Measurements from ENCODE around the gene AP1AR. TPM values are rescaled to one million over a fixed set of nuclear protein-coding genes. Genes with fewer than 3 reads are reported as not detected.

Gene AP1AR
- total RNA-seq, 2 experiments from 2014 or later: 3.7 to 4.8 TPM

GRCh38 chr4:112236040-112236439 is 4.5 kb downstream of the AP1AR start:
- ChIA-PET CTCF (interaction anchor here (0.7 to 5.6 kb wide), 3 partner anchors 22 to 1707 kb away, joined by 3 to 22 read pairs (median 11); no protein-coding TSS in a partner anchor), POLR2A (interaction anchor here (1.5 kb wide), 1 partner anchor 136 kb away, joined by 4 read pairs; no protein-coding TSS in a partner anchor)
- no peak overlapping the region for H3K27ac Mint-ChIP-seq
- Histone ChIP-seq H3K4me1 (ENCODE audit: insufficient read depth, low read length) (peaks cover 9% of the 10 kb centered on the region), H3K9me3 (ENCODE audit: control insufficient read depth in 1 of 2, insufficient read depth in 1 of 2, low read length in 2 of 2) (no peaks in the 10 kb centered on the region), H3K4me3 (ENCODE audit: low read length) (no peak overlapping the region), H3K27ac (ENCODE audit: low read depth in 1 of 2, low read length in 2 of 2) (no peak overlapping the region), H3K36me3 (ENCODE audit: insufficient read depth, low read length) (no peaks in the 10 kb centered on the region), H3K27me3 (ENCODE audit: control insufficient read depth in 1 of 2, insufficient read depth in 2 of 2, low read length in 2 of 2) (no peaks in the 10 kb centered on the region)
- H3K27me3 Mint-ChIP-seq: no peaks in the 10 kb centered on the region
- no peak for TF ChIP-seq CTCF (IDR thresholded peaks at IDR 0.05)
- H3K4me1 Mint-ChIP-seq (ENCODE audit: low read depth): peaks cover 68% of the 10 kb centered on the region
- ATAC-seq (ENCODE audit: poor library complexity) (no peak), DNase-seq (no peak)
- H3K36me3 Mint-ChIP-seq (ENCODE audit: low read depth): peaks cover 16% of the 10 kb centered on the region
- H3K4me3 Mint-ChIP-seq: no peak overlapping the region
- H3K9me3 Mint-ChIP-seq: no peaks in the 10 kb centered on the region
- intact Hi-C loops (cut with DNase I, micrococcal nuclease): loop anchor here in 1 of 2 experiments (5.0 kb wide), 1 partner anchor 46 kb away; no protein-coding TSS in a partner anchor

- POLR2A ChIA-PET: no interaction called here
- peaks cover 58% of the 10 kb centered on the region for H3K4me1 Mint-ChIP-seq (ENCODE audit: low read depth)
- intact Hi-C loops (cut with DNase I, micrococcal nuclease): loop anchor here in 1 of 2 experiments (5.0 kb wide), 1 partner anchor 43 kb away; no protein-coding TSS in a partner anchor
Measured at GRCh38 chr4:112238833-112239232, 7.2 kb downstream of the AP1AR start.

GRCh38 chr4:112245383-112245782 is 13.8 kb downstream of the AP1AR start:
- Mint-ChIP-seq H3K4me3 (no peak overlapping the region), H3K4me1 (ENCODE audit: low read depth) (peaks cover 17% of the 10 kb centered on the region), H3K27me3 (no peaks in the 10 kb centered on the region), H3K9me3 (no peaks in the 10 kb centered on the region), H3K36me3 (ENCODE audit: low read depth) (peaks cover 14% of the 10 kb centered on the region), H3K27ac (no peak overlapping the region)
- DNase-seq (no peak), ATAC-seq (ENCODE audit: poor library complexity) (no peak)
- H3K27ac ChIP-seq (ENCODE audit: low read depth in 1 of 2, low read length in 2 of 2): no peak overlapping the region
- intact Hi-C loops (cut with DNase I, micrococcal nuclease): no loop called here
- no peaks in the 10 kb centered on the region for H3K27me3 ChIP-seq (ENCODE audit: control insufficient read depth in 1 of 2, insufficient read depth in 2 of 2, low read length in 2 of 2)
- H3K36me3 ChIP-seq (ENCODE audit: insufficient read depth, low read length): no peaks in the 10 kb centered on the region
- no peak overlapping the region for H3K4me3 ChIP-seq (ENCODE audit: low read length)
- no peaks in the 10 kb centered on the region for H3K4me1 ChIP-seq (ENCODE audit: insufficient read depth, low read length)
- H3K9me3 ChIP-seq (ENCODE audit: control insufficient read depth in 1 of 2, insufficient read depth in 1 of 2, low read length in 2 of 2): no peaks in the 10 kb centered on the region
- ChIA-PET CTCF (no interaction called here), POLR2A (interaction anchor here (0.8 kb wide), 1 partner anchor 36 kb away, joined by 3 read pairs; no protein-coding TSS in a partner anchor)
- no peak for TF ChIP-seq CTCF (IDR thresholded peaks at IDR 0.05)

More at GRCh38 chr4:112238833-112239232, 7.2 kb downstream of the AP1AR start:
- Mint-ChIP-seq H3K27ac (no peak overlapping the region), H3K9me3 (no peaks in the 10 kb centered on the region), H3K36me3 (ENCODE audit: low read depth) (peaks cover 15% of the 10 kb centered on the region), H3K4me3 (no peak overlapping the region), H3K27me3 (no peaks in the 10 kb centered on the region)
- H3K4me1 ChIP-seq (ENCODE audit: insufficient read depth, low read length): no peaks in the 10 kb centered on the region
- H3K4me3 ChIP-seq (ENCODE audit: low read length): no peak overlapping the region
- no peak for DNase-seq
- ATAC-seq (ENCODE audit: poor library complexity): no peak
- no peaks in the 10 kb centered on the region for H3K9me3 ChIP-seq (ENCODE audit: control insufficient read depth in 1 of 2, insufficient read depth in 1 of 2, low read length in 2 of 2)
- CTCF ChIA-PET: interaction anchor here (1.0 to 2.5 kb wide), 3 partner anchors 9 to 139 kb away, joined by 3 to 6 read pairs (median 3); no protein-coding TSS in a partner anchor
- H3K27ac ChIP-seq (ENCODE audit: low read depth in 1 of 2, low read length in 2 of 2): no peak overlapping the region
- no peaks in the 10 kb centered on the region for H3K27me3 ChIP-seq (ENCODE audit: control insufficient read depth in 1 of 2, insufficient read depth in 2 of 2, low read length in 2 of 2)
- H3K36me3 ChIP-seq (ENCODE audit: insufficient read depth, low read length): no peaks in the 10 kb centered on the region
- TF ChIP-seq CTCF (IDR thresholded peaks at IDR 0.05): no peak

All from CD4-positive, alpha-beta T cell (primary cell).